ENCODE measurements around the gene COL5A2. TPM values are rescaled to one million over a fixed set of nuclear protein-coding genes. Genes with fewer than 3 reads are reported as not detected.

Gene COL5A2
- total and polyA plus RNA-seq, 9 of the 15 experiments (the other 6 are each of a cell fraction or from before 2014, with no cell fraction given), result 0.01 to 0.54 (median 0.19) TPM

DNA sequence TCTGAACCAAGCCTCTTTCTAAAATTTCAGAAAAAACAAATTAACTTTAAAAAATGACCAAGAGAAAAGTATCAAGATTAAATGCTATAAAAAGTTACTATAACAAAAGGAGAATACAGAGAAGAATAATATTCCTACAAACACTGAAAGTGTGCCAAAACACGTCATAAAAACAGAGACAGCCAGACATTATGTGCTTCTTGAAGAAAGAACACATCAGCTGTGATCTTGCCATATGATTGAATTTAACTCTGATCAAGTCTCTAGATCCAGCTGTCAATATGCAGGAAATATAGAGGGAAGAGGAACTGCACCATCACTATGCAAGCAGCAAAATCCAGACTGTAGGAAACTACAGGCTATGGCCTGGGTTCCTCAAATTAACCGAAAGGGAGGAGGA is 33.7 kb upstream of the COL5A2 start (continued):
- TF ChIP-seq, protein P1, sequence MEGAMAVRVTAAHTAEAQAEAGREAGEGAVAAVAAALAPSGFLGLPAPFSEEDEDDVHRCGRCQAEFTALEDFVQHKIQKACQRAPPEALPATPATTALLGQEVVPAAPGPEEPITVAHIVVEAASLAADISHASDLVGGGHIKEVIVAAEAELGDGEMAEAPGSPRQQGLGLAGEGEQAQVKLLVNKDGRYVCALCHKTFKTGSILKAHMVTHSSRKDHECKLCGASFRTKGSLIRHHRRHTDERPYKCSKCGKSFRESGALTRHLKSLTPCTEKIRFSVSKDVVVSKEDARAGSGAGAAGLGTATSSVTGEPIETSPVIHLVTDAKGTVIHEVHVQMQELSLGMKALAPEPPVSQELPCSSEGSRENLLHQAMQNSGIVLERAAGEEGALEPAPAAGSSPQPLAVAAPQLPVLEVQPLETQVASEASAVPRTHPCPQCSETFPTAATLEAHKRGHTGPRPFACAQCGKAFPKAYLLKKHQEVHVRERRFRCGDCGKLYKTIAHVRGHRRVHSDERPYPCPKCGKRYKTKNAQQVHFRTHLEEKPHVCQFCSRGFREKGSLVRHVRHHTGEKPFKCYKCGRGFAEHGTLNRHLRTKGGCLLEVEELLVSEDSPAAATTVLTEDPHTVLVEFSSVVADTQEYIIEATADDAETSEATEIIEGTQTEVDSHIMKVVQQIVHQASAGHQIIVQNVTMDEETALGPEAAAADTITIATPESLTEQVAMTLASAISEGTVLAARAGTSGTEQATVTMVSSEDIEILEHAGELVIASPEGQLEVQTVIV (CRISPR knock-in tag; IDR thresholded peaks at IDR 0.05; ENCODE audit: borderline replicate concordance), result no peak
- TF ChIP-seq KLF13 (tag; IDR thresholded peaks at IDR 0.05; ENCODE audit: borderline replicate concordance, low read depth), result no peak
- no peak for TF ChIP-seq MTA1 (IDR thresholded peaks at IDR 0.05; ENCODE audit: borderline replicate concordance)

DNA sequence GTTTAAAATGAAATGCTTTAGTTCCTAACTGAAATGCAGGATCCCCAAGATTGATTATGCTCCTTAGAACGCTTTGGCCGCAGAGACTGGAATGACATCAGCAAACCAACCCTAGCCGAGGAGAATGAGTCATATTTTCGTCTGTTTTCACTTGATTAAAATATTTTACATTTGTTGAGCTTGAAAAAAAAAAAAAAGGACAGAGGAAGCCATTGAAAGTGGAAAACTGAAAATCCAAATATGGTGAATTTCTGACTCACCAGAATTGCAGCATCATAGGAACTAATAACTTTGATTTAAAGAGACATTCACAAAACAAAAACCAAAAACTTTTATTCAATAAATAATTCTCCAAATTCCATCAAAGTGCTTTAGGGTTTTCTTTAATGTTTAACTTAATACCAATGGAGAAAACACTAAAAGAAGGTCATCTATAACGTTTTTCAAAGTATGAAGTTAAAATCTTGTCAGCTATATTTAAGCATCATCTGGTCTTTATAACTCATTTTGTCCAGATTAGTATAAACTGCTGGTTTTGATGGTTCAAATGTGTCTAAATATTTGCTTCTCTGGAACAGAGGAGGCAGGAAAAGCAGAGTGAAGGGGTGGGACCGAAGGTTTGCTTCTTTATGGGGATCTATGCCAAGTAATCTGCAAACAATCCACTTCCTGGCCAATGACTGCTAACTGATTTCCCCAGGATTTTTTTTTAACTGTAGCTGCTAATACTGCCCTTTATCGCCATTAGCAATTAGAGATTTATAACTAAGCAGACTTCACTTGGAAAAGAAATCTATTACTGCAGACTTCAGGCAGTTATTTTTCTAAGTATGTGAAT is 30.9 kb upstream of the COL5A2 start:
- Histone ChIP-seq H3K4me1 (replicated peaks in 1 of 2; ENCODE audit: control insufficient read depth in 2 of 2, insufficient read depth in 2 of 2, low read length in 2 of 2) (peaks cover 0 to 6% of the 10 kb centered on the region in 2 experiments; a peak in 3 of 5 replicates), H3K9ac (ENCODE audit: insufficient read depth in 1 of 2, low read depth in 2 of 2, low read length in 2 of 2) (peak overlapping the region in 1 of 2 experiments; percentile 39; a peak in 1 of 4 replicates), H3K27me3 (ENCODE audit: control insufficient read depth in 2 of 2, insufficient read depth in 2 of 2, low read length in 2 of 2) (no peaks in the 10 kb centered on the region), H3K4me3 (no peak overlapping the region), H3K36me3 (ENCODE audit: control insufficient read depth, insufficient read depth, low read length) (no peaks in the 10 kb centered on the region), H4K20me1 (replicated peaks; ENCODE audit: control insufficient read depth, insufficient read depth, low read length) (no peaks in the 10 kb centered on the region), H3K9me3 (replicated peaks; ENCODE audit: control insufficient read depth, insufficient read depth, low read depth, low read length) (no peaks in the 10 kb centered on the region), H3K79me2 (ENCODE audit: control insufficient read depth, insufficient read depth, low read length) (no peaks in the 10 kb centered on the region), H3K9me1 (ENCODE audit: control insufficient read depth, insufficient read depth, low read length) (no peaks in the 10 kb centered on the region), H3K4me2 (ENCODE audit: insufficient read depth, low read length) (no peak overlapping the region), H2AFZ (ENCODE audit: low read depth, low read length) (peak overlapping the region; percentile 60), H3K27ac (ENCODE audit: extremely low read depth, low read depth, low read length) (peak overlapping the region; percentile 80; the same call in 2 of the 3 replicates)
- POLR2A ChIA-PET, result no interaction called here
- FAIRE-seq (peak; percentile 93), ATAC-seq (peak; percentile 81), DNase-seq (ENCODE audit: extremely low read depth in 1 of 4, low spot score in 3 of 4) (peak; percentile 50 to 69 (median 55))
- CTCF ChIA-PET (ENCODE audit: low intra/inter-chr PET ratio), result no interaction called here
- WGBS (ENCODE audit: insufficient coverage, low coverage, missing lambda C conversion rate), result 0% methylated on average over 7 of the region's 7 CpGs
- in situ Hi-C loops (cut with MboI) (no loop called here), intact Hi-C loops (cut with micrococcal nuclease) (no loop called here)
- BruUV-seq (replicated peaks), result no TSS peak
- TF ChIP-seq, protein P2, sequence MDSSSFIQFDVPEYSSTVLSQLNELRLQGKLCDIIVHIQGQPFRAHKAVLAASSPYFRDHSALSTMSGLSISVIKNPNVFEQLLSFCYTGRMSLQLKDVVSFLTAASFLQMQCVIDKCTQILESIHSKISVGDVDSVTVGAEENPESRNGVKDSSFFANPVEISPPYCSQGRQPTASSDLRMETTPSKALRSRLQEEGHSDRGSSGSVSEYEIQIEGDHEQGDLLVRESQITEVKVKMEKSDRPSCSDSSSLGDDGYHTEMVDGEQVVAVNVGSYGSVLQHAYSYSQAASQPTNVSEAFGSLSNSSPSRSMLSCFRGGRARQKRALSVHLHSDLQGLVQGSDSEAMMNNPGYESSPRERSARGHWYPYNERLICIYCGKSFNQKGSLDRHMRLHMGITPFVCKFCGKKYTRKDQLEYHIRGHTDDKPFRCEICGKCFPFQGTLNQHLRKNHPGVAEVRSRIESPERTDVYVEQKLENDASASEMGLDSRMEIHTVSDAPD (CRISPR knock-in tag; IDR thresholded peaks at IDR 0.05), result no peak
- peak; percentile 92 for TF ChIP-seq DPF2 (IDR thresholded peaks at IDR 0.05)
- TF ChIP-seq, protein P3, sequence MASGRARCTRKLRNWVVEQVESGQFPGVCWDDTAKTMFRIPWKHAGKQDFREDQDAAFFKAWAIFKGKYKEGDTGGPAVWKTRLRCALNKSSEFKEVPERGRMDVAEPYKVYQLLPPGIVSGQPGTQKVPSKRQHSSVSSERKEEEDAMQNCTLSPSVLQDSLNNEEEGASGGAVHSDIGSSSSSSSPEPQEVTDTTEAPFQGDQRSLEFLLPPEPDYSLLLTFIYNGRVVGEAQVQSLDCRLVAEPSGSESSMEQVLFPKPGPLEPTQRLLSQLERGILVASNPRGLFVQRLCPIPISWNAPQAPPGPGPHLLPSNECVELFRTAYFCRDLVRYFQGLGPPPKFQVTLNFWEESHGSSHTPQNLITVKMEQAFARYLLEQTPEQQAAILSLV (tag; IDR thresholded peaks at IDR 0.05), result no peak
- TF ChIP-seq NRF1 (conservative IDR thresholded peaks at IDR 0.05 in 1 of 2, IDR thresholded peaks at IDR 0.05 in 1 of 2), result no peak
- TF ChIP-seq FOXM1 (IDR thresholded peaks at IDR 0.05; ENCODE audit: low read depth), result peak; percentile 50; the same call in 1 of the 2 replicates
- TF ChIP-seq FOXM1 (CRISPR knock-in tag; IDR thresholded peaks at IDR 0.05; ENCODE audit: low read depth), result no peak
- no peak for TF ChIP-seq SIN3B (IDR thresholded peaks at IDR 0.05; ENCODE audit: low read depth)
- no peak for TF ChIP-seq ZBTB17 (CRISPR knock-in tag; IDR thresholded peaks at IDR 0.05)
- TF ChIP-seq, protein P4, sequence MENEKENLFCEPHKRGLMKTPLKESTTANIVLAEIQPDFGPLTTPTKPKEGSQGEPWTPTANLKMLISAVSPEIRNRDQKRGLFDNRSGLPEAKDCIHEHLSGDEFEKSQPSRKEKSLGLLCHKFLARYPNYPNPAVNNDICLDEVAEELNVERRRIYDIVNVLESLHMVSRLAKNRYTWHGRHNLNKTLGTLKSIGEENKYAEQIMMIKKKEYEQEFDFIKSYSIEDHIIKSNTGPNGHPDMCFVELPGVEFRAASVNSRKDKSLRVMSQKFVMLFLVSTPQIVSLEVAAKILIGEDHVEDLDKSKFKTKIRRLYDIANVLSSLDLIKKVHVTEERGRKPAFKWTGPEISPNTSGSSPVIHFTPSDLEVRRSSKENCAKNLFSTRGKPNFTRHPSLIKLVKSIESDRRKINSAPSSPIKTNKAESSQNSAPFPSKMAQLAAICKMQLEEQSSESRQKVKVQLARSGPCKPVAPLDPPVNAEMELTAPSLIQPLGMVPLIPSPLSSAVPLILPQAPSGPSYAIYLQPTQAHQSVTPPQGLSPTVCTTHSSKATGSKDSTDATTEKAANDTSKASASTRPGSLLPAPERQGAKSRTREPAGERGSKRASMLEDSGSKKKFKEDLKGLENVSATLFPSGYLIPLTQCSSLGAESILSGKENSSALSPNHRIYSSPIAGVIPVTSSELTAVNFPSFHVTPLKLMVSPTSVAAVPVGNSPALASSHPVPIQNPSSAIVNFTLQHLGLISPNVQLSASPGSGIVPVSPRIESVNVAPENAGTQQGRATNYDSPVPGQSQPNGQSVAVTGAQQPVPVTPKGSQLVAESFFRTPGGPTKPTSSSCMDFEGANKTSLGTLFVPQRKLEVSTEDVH (IDR thresholded peaks at IDR 0.05; ENCODE audit: low read depth, partially characterized antibody), result no peak
